PFSK-1 (cell line): ENCODE data around the gene COA1.

Source experiments
- FOXP2 ChIP-seq: optimal IDR thresholded peaks from 2 replicates; pipeline ENCODE3; 2011; ENCODE audit warnings: borderline replicate concordance, control low read depth, inconsistent platforms; ENCODE audit not compliant: insufficient read depth; ENCODE audit errors: extremely low read length, extremely low read depth
- POLR2AphosphoS5 ChIP-seq: IDR thresholded peaks from 2 replicates; pipeline ENCODE4 v1.6.1; 2012; ENCODE audit warnings: low read depth, mild to moderate bottlenecking, control low read depth, low read length, moderate library complexity
- SIN3A ChIP-seq: IDR thresholded peaks from 2 replicates; pipeline ENCODE4 v1.6.1; 2012; ENCODE audit warnings: mild to moderate bottlenecking, low read length, moderate library complexity, borderline replicate concordance; ENCODE audit not compliant: insufficient read depth
- TAF1 ChIP-seq: IDR thresholded peaks from 2 replicates; pipeline ENCODE4 v1.6.1; 2012; ENCODE audit warnings: low read length, control low read depth, borderline replicate concordance; ENCODE audit not compliant: insufficient read depth
- TF ChIP-seq, protein P1 (sequence below), 2 experiments: IDR thresholded peaks; 2 replicates each; pipeline versions ENCODE4 v1.6.1 to v1.8.0; 2011 to 2012; ENCODE audit warnings: low read depth in 2 of 2, low read length in 2 of 2, control low read depth in 1 of 2, inconsistent platforms in 1 of 2, mild to moderate bottlenecking in 1 of 2, moderate library complexity in 1 of 2; ENCODE audit not compliant: insufficient read depth in 1 of 2

COA1 gene

DNA sequence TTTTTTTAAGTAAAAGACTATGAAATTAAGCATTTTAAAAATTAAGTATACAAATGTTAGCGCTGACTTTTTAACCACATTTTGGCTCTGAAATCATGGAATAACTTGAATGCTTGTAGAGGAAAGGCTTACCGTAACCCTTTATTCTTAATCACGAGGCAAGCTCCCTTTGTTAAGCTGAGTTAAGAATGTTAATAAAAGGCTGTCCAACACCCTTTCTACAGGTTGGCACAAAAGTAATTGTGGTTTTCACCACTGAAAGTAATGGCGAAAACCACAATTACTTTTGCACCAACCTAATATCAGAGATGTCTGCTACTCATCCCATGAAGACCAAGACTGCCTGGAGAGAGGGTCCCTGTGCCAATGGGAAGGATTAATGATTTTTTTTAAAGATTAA is 75.9 kb downstream of the COA1 start:
- TF ChIP-seq TAF1 (no peak), POLR2AphosphoS5 (no peak), SIN3A (no peak), FOXP2 (no peak)
- TF ChIP-seq, protein P1, sequence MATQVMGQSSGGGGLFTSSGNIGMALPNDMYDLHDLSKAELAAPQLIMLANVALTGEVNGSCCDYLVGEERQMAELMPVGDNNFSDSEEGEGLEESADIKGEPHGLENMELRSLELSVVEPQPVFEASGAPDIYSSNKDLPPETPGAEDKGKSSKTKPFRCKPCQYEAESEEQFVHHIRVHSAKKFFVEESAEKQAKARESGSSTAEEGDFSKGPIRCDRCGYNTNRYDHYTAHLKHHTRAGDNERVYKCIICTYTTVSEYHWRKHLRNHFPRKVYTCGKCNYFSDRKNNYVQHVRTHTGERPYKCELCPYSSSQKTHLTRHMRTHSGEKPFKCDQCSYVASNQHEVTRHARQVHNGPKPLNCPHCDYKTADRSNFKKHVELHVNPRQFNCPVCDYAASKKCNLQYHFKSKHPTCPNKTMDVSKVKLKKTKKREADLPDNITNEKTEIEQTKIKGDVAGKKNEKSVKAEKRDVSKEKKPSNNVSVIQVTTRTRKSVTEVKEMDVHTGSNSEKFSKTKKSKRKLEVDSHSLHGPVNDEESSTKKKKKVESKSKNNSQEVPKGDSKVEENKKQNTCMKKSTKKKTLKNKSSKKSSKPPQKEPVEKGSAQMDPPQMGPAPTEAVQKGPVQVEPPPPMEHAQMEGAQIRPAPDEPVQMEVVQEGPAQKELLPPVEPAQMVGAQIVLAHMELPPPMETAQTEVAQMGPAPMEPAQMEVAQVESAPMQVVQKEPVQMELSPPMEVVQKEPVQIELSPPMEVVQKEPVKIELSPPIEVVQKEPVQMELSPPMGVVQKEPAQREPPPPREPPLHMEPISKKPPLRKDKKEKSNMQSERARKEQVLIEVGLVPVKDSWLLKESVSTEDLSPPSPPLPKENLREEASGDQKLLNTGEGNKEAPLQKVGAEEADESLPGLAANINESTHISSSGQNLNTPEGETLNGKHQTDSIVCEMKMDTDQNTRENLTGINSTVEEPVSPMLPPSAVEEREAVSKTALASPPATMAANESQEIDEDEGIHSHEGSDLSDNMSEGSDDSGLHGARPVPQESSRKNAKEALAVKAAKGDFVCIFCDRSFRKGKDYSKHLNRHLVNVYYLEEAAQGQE (IDR thresholded peaks at IDR 0.05; ENCODE audit: insufficient read depth in 1 of 2, low read depth in 2 of 2, low read length in 2 of 2): no peak

DNA sequence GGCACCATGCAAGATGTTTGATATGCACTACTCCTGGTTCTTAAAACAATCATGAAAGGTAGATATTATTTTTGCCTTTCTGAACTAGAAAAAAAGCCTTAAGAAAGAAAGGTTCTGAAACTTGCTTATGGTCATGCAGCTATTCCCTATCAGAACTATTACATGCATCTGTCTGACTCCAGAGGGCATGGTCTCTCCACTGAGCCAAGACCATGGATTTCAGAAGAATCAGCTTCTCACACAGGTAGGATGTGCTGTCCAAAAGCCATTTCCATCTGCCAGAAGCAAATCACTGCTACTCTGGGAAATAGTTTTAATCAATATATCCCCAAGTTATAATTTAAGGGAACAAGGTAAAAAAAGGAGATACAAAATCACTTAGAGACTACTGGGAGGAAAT is 77.0 kb downstream of the COA1 start:
- TF ChIP-seq TAF1 (no peak), SIN3A (no peak), POLR2AphosphoS5 (no peak), FOXP2 (no peak)
- TF ChIP-seq, protein P1 (IDR thresholded peaks at IDR 0.05; ENCODE audit: insufficient read depth in 1 of 2, low read depth in 2 of 2, low read length in 2 of 2): no peak

DNA sequence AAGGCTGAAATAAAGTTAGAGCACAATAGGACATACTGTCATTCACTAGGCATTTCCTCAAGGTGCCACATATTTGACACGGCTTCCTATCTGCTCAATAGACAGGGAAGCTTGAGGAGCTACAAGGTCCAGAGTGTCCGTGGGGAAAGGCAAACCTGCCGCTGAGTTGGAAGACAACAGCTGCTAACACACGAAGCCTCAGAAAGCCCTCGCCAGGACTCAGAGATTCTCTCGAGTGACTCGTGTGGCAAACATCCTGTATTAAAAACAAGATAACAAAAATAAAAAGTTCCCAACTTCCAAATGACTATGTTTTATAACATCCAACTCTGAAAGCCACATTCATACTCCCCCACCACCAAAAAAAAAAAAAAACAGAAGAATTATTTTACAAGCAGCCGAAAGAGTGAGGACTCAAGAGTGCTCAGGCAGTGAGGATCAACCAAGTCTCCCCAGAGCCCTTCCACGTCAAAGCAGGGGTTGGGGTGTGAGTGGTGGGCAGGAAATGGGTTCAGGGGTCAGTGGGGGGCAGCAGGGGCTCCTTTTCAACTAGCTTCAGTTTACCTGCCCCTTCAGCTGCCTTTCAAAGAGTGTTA is 78.8 kb downstream of the COA1 start:
- TF ChIP-seq POLR2AphosphoS5: no peak
- TF ChIP-seq, protein P1 (IDR thresholded peaks at IDR 0.05; ENCODE audit: insufficient read depth in 1 of 2, low read depth in 2 of 2, low read length in 2 of 2): no peak
- TF ChIP-seq SIN3A: no peak
- TF ChIP-seq TAF1: no peak
- TF ChIP-seq FOXP2: no peak

DNA sequence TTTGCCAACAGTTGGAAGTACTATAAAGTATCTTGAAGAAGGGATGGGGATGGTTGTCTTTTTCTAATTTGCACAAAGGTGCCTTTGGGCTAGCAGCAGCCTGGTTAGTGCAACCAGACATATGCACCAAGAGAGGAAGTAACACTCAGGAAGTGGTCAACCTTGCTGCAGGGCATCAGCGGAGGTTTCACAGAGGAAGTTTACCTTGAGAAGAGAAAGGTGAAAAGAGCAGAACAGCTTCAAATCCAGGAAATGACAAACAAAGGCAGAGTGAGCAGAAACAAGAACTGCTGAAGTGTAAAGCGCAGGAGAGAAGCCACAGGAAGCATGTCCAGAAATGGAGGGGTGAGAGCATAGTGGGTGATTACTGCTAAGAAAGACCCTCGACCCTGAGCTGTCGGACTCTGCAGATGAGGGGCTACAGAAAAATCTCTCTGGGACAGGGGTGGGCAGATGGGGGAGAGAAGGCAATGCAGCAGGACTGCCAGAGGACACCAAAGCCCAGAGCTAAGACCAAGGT is 79.5 kb downstream of the COA1 start:
- no peak for TF ChIP-seq POLR2AphosphoS5
- TF ChIP-seq, protein P1 (IDR thresholded peaks at IDR 0.05; ENCODE audit: insufficient read depth in 1 of 2, low read depth in 2 of 2, low read length in 2 of 2): peak in 1 of 2 experiments; percentile 44; a peak in 2 of 4 replicates
- TF ChIP-seq TAF1: peak; percentile 38; the same call in 1 of the 2 replicates
- TF ChIP-seq FOXP2: no peak
- TF ChIP-seq SIN3A: no peak
